Osteoblast (primary cell): ENCODE results near the gene DYRK1A. TPM values are rescaled to one million over a fixed set of nuclear protein-coding genes. Genes with fewer than 3 reads are reported as not detected.
"Not testable (repeated sequence)": the region's sequence is repeated elsewhere in the genome, so short reads cannot be mapped to it uniquely, and the experiment has no call there.

Experiments
- DNase-seq: peaks from one replicate; pipeline ENCODE4 v3.0.0; 2011; ENCODE audit warnings: low spot score, mixed read lengths; ENCODE audit not compliant: insufficient read length; ENCODE audit errors: missing footprints
- H2AFZ ChIP-seq: 2 replicates; pipeline ENCODE4 v1.6.0; 2011; ENCODE audit warnings: mild to moderate bottlenecking, low read length
- H3K27ac ChIP-seq: 2 replicates; pipeline ENCODE4 v1.5.1; 2011; ENCODE audit warnings: mild to moderate bottlenecking, low read depth, low read length, moderate library complexity
- H3K27me3 ChIP-seq: 2 replicates; pipeline ENCODE4 v1.6.0; 2012; ENCODE audit warnings: mild to moderate bottlenecking, control low read depth, inconsistent platforms, low read length, moderate library complexity; ENCODE audit not compliant: insufficient read depth
- H3K36me3 ChIP-seq: 2 replicates; pipeline ENCODE4 v1.5.1; 2011; ENCODE audit warnings: mild to moderate bottlenecking, low read length, control low read depth, moderate library complexity; ENCODE audit not compliant: insufficient read depth
- H3K4me1 ChIP-seq: 2 replicates; pipeline ENCODE4 v1.5.1; 2011; ENCODE audit warnings: mild to moderate bottlenecking, low read length, control low read depth, moderate library complexity; ENCODE audit not compliant: insufficient read depth
- H3K4me2 ChIP-seq: 2 replicates; pipeline ENCODE4 v1.6.0; 2011; ENCODE audit warnings: mild to moderate bottlenecking, low read length; ENCODE audit not compliant: insufficient read depth
- H3K4me3 ChIP-seq: fragments of 200-600 bp; sonication (generic); 3 replicates; pipeline ENCODE4 v1.5.1; 2012; ENCODE audit warnings: mild to moderate bottlenecking, low read length, inconsistent platforms; ENCODE audit not compliant: insufficient read depth
- H3K79me2 ChIP-seq: 2 replicates; pipeline ENCODE4 v1.6.0; 2012; ENCODE audit warnings: mild to moderate bottlenecking, low read length, control low read depth, inconsistent platforms; ENCODE audit not compliant: insufficient read depth
- H3K9me3 ChIP-seq: 2 replicates; pipeline ENCODE4 v1.5.1; 2011; ENCODE audit warnings: low read depth, low read length, control low read depth
- H4K20me1 ChIP-seq: 2 replicates; pipeline ENCODE4 v1.6.0; 2012; ENCODE audit warnings: mild to moderate bottlenecking, low read length, control low read depth; ENCODE audit not compliant: insufficient read depth
- CTCF ChIP-seq: IDR thresholded peaks from 2 replicates; pipeline ENCODE4 v1.5.1; 2011; ENCODE audit warnings: mild to moderate bottlenecking, low read depth, low read length, moderate library complexity; ENCODE audit errors: extremely low read depth
- total RNA-seq: library from RNA; depleted of rRNA; stranded (reverse); fragments of >200 nt; gene quantifications from 2 replicates; pipeline ENCODE4 v1.2.3, GENCODE V29; 2012

DYRK1A gene
- total RNA-seq, 1 donor = 99.2 TPM

- H3K36me3 ChIP-seq = no peaks in the 10 kb centered on the region
- H3K9me3 ChIP-seq = no peaks in the 10 kb centered on the region
- H3K4me3 ChIP-seq = no peak overlapping the region
- no peaks in the 10 kb centered on the region for H3K79me2 ChIP-seq
- no peak overlapping the region for H2AFZ ChIP-seq
- no peak overlapping the region for H3K27ac ChIP-seq
- DNase-seq = no peak
- TF ChIP-seq CTCF = no peak
- H3K4me1 ChIP-seq = no peaks in the 10 kb centered on the region
- H3K4me2 ChIP-seq = no peak overlapping the region
- no peaks in the 10 kb centered on the region for H4K20me1 ChIP-seq
- H3K27me3 ChIP-seq = peaks cover 22% of the 10 kb centered on the region
These were observed 170.9 kb downstream of the DYRK1A start for GRCh38 chr21:37537391-37537996.

GRCh38 chr21:37538971-37539590 lies 172.5 kb downstream of the DYRK1A start:
- Histone ChIP-seq H3K79me2 (no peaks in the 10 kb centered on the region), H3K4me2 (no peak overlapping the region), H3K36me3 (no peaks in the 10 kb centered on the region), H3K9me3 (no peaks in the 10 kb centered on the region), H3K4me3 (no peak overlapping the region), H4K20me1 (no peaks in the 10 kb centered on the region), H3K27me3 (peaks cover 14% of the 10 kb centered on the region), H2AFZ (no peak overlapping the region), H3K4me1 (no peaks in the 10 kb centered on the region), H3K27ac (no peak overlapping the region)
- no peak for DNase-seq
- TF ChIP-seq CTCF = no peak

- H4K20me1 ChIP-seq, H3K27ac ChIP-seq, H3K4me1 ChIP-seq, H3K9me3 ChIP-seq, H2AFZ ChIP-seq, H3K4me2 ChIP-seq, DNase-seq, H3K4me3 ChIP-seq, H3K36me3 ChIP-seq, H3K79me2 ChIP-seq: not testable (repeated sequence)
- peaks cover 12% of the 10 kb centered on the region for H3K27me3 ChIP-seq
These were observed 174.6 kb downstream of the DYRK1A start for GRCh38 chr21:37541128-37541527.

- peaks cover 18% of the 10 kb centered on the region for H3K27me3 ChIP-seq
- no peaks in the 10 kb centered on the region for H3K79me2 ChIP-seq
- H3K4me3 ChIP-seq = no peak overlapping the region
- DNase-seq = no peak
- no peaks in the 10 kb centered on the region for H4K20me1 ChIP-seq
- H3K9me3 ChIP-seq = no peaks in the 10 kb centered on the region
- no peaks in the 10 kb centered on the region for H3K36me3 ChIP-seq
- peaks cover 9% of the 10 kb centered on the region for H3K4me1 ChIP-seq
- H3K4me2 ChIP-seq = no peak overlapping the region
- TF ChIP-seq CTCF = no peak
- no peak overlapping the region for H2AFZ ChIP-seq
- no peak overlapping the region for H3K27ac ChIP-seq
These were observed 175.9 kb downstream of the DYRK1A start for GRCh38 chr21:37542512-37542911.
